GM18526 (cell line): ENCODE data around the gene EIF2S3.

ENCODE experiments used
- POLR2A ChIP-seq: IDR thresholded peaks from 3 replicates; pipeline ENCODE4 v1.6.1; 2011; ENCODE audit not compliant: insufficient read length; ENCODE audit errors: extremely low read depth

The EIF2S3 gene

DNA sequence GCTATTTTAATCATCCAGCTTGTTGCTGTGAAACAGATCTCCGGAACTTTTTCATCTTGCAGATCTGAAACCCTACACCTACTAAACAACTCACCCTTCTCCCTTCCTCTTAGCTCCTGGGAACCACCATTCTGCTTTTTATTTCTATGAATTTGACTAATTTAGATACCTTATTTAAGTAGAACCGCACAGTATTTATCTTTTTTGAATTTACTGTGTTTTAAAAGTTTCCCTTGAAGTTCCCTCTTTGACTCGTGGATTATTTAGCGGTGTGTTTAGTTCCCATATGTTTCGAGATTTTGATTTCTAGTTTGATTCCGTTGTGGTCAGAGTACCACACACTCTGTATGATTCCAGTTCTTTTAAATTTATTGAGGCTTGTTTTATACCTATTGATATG lies 44.6 kb downstream of the EIF2S3 start:
- no peak for TF ChIP-seq POLR2A

- no peak for TF ChIP-seq POLR2A
Observed at GRCh38 chrX:24100713-24101112, 46.0 kb downstream of the EIF2S3 start.

GRCh38 chrX:24110069-24110468 lies 55.3 kb downstream of the EIF2S3 start:
- TF ChIP-seq POLR2A = no peak

- no peak for TF ChIP-seq POLR2A
Observed at GRCh38 chrX:24113181-24113580, 58.4 kb downstream of the EIF2S3 start.

- no peak for TF ChIP-seq POLR2A
Observed at GRCh38 chrX:24117258-24117657, 62.5 kb downstream of the EIF2S3 start.

DNA sequence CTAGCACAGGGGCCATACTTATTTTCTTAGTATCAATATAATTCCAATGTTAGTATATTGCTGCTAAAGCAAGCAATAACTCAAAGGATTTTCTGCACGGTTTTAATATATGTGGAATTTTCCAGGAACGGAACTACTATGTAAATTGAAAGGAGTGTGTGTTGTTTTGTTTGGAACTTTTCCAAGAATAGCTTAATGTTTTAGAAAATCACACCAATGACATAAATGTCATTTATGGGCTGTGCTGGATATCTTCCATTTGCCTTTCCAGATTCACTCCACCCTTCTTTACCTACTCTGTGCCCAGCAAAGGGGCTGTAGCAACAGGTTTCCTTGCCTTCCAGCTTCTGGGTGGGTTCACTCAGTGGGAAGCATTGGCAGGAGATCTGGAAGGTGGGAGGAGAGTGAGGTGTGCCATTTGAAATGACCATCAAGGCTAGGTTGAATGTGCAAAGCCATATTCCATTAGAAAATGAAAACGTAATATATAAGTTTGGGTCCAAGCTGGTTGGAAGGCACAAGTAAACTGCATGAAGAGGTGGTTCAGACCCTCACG lies 69.6 kb downstream of the EIF2S3 start:
- no peak for TF ChIP-seq POLR2A

DNA sequence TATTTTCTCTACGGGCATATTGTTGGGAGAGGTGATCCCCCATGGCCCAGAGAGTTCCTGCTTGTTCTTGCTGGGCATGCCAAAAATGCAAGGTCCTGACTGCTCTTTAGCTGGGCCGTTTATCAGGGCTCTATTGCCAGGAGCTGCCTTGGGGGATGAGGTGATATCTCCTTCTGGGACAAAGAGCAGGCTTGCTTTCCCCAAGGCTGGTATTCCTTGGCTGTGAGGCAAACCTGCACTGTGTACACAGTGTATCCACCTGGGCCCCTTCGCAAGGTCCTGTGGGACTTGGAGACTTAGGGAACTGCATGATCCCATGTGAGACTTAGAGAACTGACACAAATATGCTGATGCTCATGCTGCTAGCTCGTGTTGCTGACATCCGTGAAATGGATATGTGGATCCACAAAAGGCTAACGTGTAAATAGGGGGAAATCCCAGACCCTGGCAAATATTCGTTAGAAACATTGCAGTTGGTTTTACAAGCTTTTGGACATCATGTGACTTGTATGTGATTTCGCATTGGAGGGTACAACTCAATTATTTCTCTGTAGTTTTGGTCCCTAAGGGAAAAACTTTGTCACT lies 70.4 kb downstream of the EIF2S3 start:
- TF ChIP-seq POLR2A = no peak
